Measurements from ENCODE around the gene PRKACG.

PRKACG gene

GRCh38 chr9:68963416-68963815 lies 50.5 kb downstream of the PRKACG start:
- Histone ChIP-seq H3K4me3 (no peak overlapping the region), H3K4me1 (no peaks in the 10 kb centered on the region), H3K36me3 (no peaks in the 10 kb centered on the region), H4K20me1 (no peaks in the 10 kb centered on the region), H3K9me3 (peaks cover 14% of the 10 kb centered on the region; the same call in 1 of the 2 replicates), H3K27ac (no peak overlapping the region), H3K9ac (no peak overlapping the region), H3K27me3 (no peaks in the 10 kb centered on the region), H3K4me2 (no peak overlapping the region)
- no peak for TF ChIP-seq Cebpa-rat (IDR thresholded peaks at IDR 0.05)
